CD4-positive, CD25-positive, alpha-beta regulatory T cell (primary cell): ENCODE measurements around the gene PLCE1. TPM values are rescaled to one million over a fixed set of nuclear protein-coding genes. Genes with fewer than 3 reads are reported as not detected.

ENCODE experiments used
- ATAC-seq, 2 donors: fragments of 150-1000 bp; cut with Tn5 transposase; one replicate each; pipeline ENCODE4 v1.10.0; 2021; ENCODE audit warnings: low read depth in 2 of 2, moderate number of reproducible peaks in 2 of 2, moderate library complexity in 1 of 2
- DNase-seq, 3 donors: peaks; one replicate each; pipeline versions ENCODE4 v3.0.0 to v3.0.0-alpha.2; 2012 to 2022; ENCODE audit warnings: mixed read lengths in 1 of 3
- H3K27ac ChIP-seq: one replicate; pipeline ENCODE4 v1.7.0; 2013; ENCODE audit warnings: mild to moderate bottlenecking, low read length; ENCODE audit not compliant: insufficient read depth, poor library complexity, severe bottlenecking
- H3K27me3 ChIP-seq: one replicate; pipeline ENCODE4 v1.7.0; 2013; ENCODE audit warnings: low read length; ENCODE audit not compliant: control insufficient read depth, insufficient read depth
- H3K36me3 ChIP-seq: one replicate; pipeline ENCODE4 v1.7.0; 2013; ENCODE audit warnings: mild to moderate bottlenecking, low read length, moderate library complexity; ENCODE audit not compliant: control insufficient read depth, insufficient read depth
- H3K4me1 ChIP-seq: 2 replicates; pipeline ENCODE4 v1.7.0; 2013; ENCODE audit warnings: mild to moderate bottlenecking, low read length; ENCODE audit not compliant: insufficient read depth, control insufficient read depth, poor library complexity, severe bottlenecking
- H3K4me3 ChIP-seq: one replicate; pipeline ENCODE4 v1.7.0; 2013; ENCODE audit warnings: low read depth, mild to moderate bottlenecking, low read length, moderate library complexity
- H3K9me3 ChIP-seq, 2 experiments: 1 replicate in 1 of 2; 2 replicates in 1 of 2; pipeline ENCODE4 v1.7.0; 2013; ENCODE audit warnings: low read length in 2 of 2, mild to moderate bottlenecking in 1 of 2, moderate library complexity in 1 of 2; ENCODE audit not compliant: control insufficient read depth in 2 of 2
- H3K27ac Mint-ChIP-seq, 3 donors: one replicate each; pipeline ENCODE4 v1.8.0; 2020 to 2022; ENCODE audit warnings: mild to moderate bottlenecking in 3 of 3, mixed read lengths in 3 of 3, moderate library complexity in 2 of 3
- H3K27me3 Mint-ChIP-seq: one replicate; pipeline ENCODE4 v1.8.0; 2022; ENCODE audit warnings: mild to moderate bottlenecking, mixed read lengths
- H3K36me3 Mint-ChIP-seq: one replicate; pipeline ENCODE4 v1.8.0; 2020; ENCODE audit warnings: mixed read lengths
- H3K4me1 Mint-ChIP-seq, 4 donors: one replicate each; pipeline ENCODE4 v1.8.0; 2020 to 2022; ENCODE audit warnings: mixed read lengths in 4 of 4, mild to moderate bottlenecking in 1 of 4
- H3K4me3 Mint-ChIP-seq, 4 donors: one replicate each; pipeline ENCODE4 v1.8.0; 2020 to 2022; ENCODE audit warnings: mild to moderate bottlenecking in 4 of 4, mixed read lengths in 4 of 4, moderate library complexity in 3 of 4
- H3K9me3 Mint-ChIP-seq, 7 donors: one replicate each; pipeline ENCODE4 v1.8.0; 2020 to 2022; ENCODE audit warnings: mixed read lengths in 7 of 7, mild to moderate bottlenecking in 3 of 7, moderate library complexity in 2 of 7
- polyA plus RNA-seq, 4 donors: library from polyadenylated mRNA; unstranded; fragments of 300-500 nt; fragmentation: Illumina TruSeq; gene quantifications; one replicate each; pipeline ENCODE4 v1.2.3, GENCODE V29; 2021
- total RNA-seq: library from RNA; stranded (reverse); gene quantifications from one replicate; pipeline ENCODE4 v1.2.3, GENCODE V29; 2022

PLCE1 gene
- total and polyA plus RNA-seq, 5 donors from 2014 or later = 0.05 to 0.17 (median 0.09) TPM; not detected in 1

GRCh38 chr10:93995598-93996271 is 2.0 kb downstream of the PLCE1 start:
- H3K9me3 Mint-ChIP-seq = peaks cover 0 to 5% (median 0%) of the 10 kb centered on the region in 7 donors
- peaks cover 20% of the 10 kb centered on the region for H3K27me3 ChIP-seq
- no peak overlapping the region for H3K27ac Mint-ChIP-seq
- no peak overlapping the region for H3K27ac ChIP-seq
- no peak overlapping the region for H3K4me3 ChIP-seq
- H3K36me3 Mint-ChIP-seq = no peaks in the 10 kb centered on the region
- H3K36me3 ChIP-seq = no peaks in the 10 kb centered on the region
- H3K9me3 ChIP-seq = no peaks in the 10 kb centered on the region
- ATAC-seq = no peak
- H3K4me1 Mint-ChIP-seq = peaks cover 0 to 12% (median 3%) of the 10 kb centered on the region in 4 donors
- no peak overlapping the region for H3K4me3 Mint-ChIP-seq
- no peaks in the 10 kb centered on the region for H3K4me1 ChIP-seq
- DNase-seq = no peak
- peaks cover 67% of the 10 kb centered on the region for H3K27me3 Mint-ChIP-seq

- H3K27me3 ChIP-seq = peaks cover 20% of the 10 kb centered on the region
- Mint-ChIP-seq H3K36me3 (no peaks in the 10 kb centered on the region), H3K9me3 (peaks cover 0 to 5% (median 0%) of the 10 kb centered on the region in 7 donors), H3K4me3 (no peak overlapping the region), H3K27ac (no peak overlapping the region), H3K4me1 (peaks cover 0 to 12% (median 3%) of the 10 kb centered on the region in 4 donors), H3K27me3 (peaks cover 60% of the 10 kb centered on the region)
- DNase-seq (no peak), ATAC-seq (no peak)
- no peaks in the 10 kb centered on the region for H3K36me3 ChIP-seq
- H3K27ac ChIP-seq = no peak overlapping the region
- no peaks in the 10 kb centered on the region for H3K9me3 ChIP-seq
- H3K4me1 ChIP-seq = no peaks in the 10 kb centered on the region
- no peak overlapping the region for H3K4me3 ChIP-seq
Measured at GRCh38 chr10:93996551-93996950, 2.8 kb downstream of the PLCE1 start.

- ATAC-seq (no peak), DNase-seq (no peak)
- no peaks in the 10 kb centered on the region for H3K9me3 ChIP-seq
- H3K4me1 ChIP-seq = no peaks in the 10 kb centered on the region
- Mint-ChIP-seq H3K27ac (no peak overlapping the region), H3K9me3 (peaks cover 0 to 5% (median 0%) of the 10 kb centered on the region in 7 donors), H3K27me3 (peaks cover 55% of the 10 kb centered on the region), H3K4me1 (peaks cover 0 to 12% (median 3%) of the 10 kb centered on the region in 4 donors), H3K36me3 (no peaks in the 10 kb centered on the region), H3K4me3 (no peak overlapping the region)
- H3K27me3 ChIP-seq = peaks cover 21% of the 10 kb centered on the region
- no peak overlapping the region for H3K4me3 ChIP-seq
- H3K27ac ChIP-seq = no peak overlapping the region
- no peaks in the 10 kb centered on the region for H3K36me3 ChIP-seq
Measured at GRCh38 chr10:93997546-93997945, 3.8 kb downstream of the PLCE1 start.

GRCh38 chr10:93999401-93999851 is 5.7 kb downstream of the PLCE1 start:
- Mint-ChIP-seq H3K4me3 (no peak overlapping the region), H3K27ac (no peak overlapping the region), H3K27me3 (peaks cover 45% of the 10 kb centered on the region), H3K9me3 (peaks cover 0 to 3% (median 0%) of the 10 kb centered on the region in 7 donors), H3K36me3 (no peaks in the 10 kb centered on the region), H3K4me1 (peaks cover 0 to 5% (median under 1%) of the 10 kb centered on the region in 4 donors)
- Histone ChIP-seq H3K4me3 (no peak overlapping the region), H3K27ac (no peak overlapping the region), H3K9me3 (no peaks in the 10 kb centered on the region), H3K4me1 (no peaks in the 10 kb centered on the region), H3K36me3 (no peaks in the 10 kb centered on the region), H3K27me3 (peaks cover 17% of the 10 kb centered on the region)
- DNase-seq (no peak), ATAC-seq (no peak)

GRCh38 chr10:94000638-94001415 is 7.1 kb downstream of the PLCE1 start:
- ATAC-seq = no peak
- Histone ChIP-seq H3K9me3 (no peaks in the 10 kb centered on the region), H3K27ac (no peak overlapping the region), H3K27me3 (peaks cover 15% of the 10 kb centered on the region), H3K4me3 (no peak overlapping the region), H3K4me1 (no peaks in the 10 kb centered on the region), H3K36me3 (no peaks in the 10 kb centered on the region)
- Mint-ChIP-seq H3K4me3 (no peak overlapping the region), H3K4me1 (no peaks in the 10 kb centered on the region), H3K9me3 (peaks cover 0 to 3% (median 0%) of the 10 kb centered on the region in 7 donors), H3K36me3 (no peaks in the 10 kb centered on the region), H3K27ac (no peak overlapping the region), H3K27me3 (peaks cover 31% of the 10 kb centered on the region)
- DNase-seq = no peak

- Mint-ChIP-seq H3K27me3 (peaks cover 25% of the 10 kb centered on the region), H3K27ac (no peak overlapping the region)
- H3K9me3 ChIP-seq = no peaks in the 10 kb centered on the region
Measured at GRCh38 chr10:94001416-94001810, 7.7 kb downstream of the PLCE1 start.

GRCh38 chr10:94002156-94002555 is 8.4 kb downstream of the PLCE1 start:
- no peak for ATAC-seq
- Mint-ChIP-seq H3K27me3 (peaks cover 21% of the 10 kb centered on the region), H3K4me1 (no peaks in the 10 kb centered on the region), H3K9me3 (no peaks in the 10 kb centered on the region), H3K36me3 (no peaks in the 10 kb centered on the region), H3K4me3 (no peak overlapping the region), H3K27ac (no peak overlapping the region)
- Histone ChIP-seq H3K27ac (no peak overlapping the region), H3K9me3 (no peaks in the 10 kb centered on the region), H3K4me3 (no peak overlapping the region), H3K4me1 (no peaks in the 10 kb centered on the region), H3K27me3 (peaks cover 10% of the 10 kb centered on the region), H3K36me3 (no peaks in the 10 kb centered on the region)
- DNase-seq = no peak

More at GRCh38 chr10:94001416-94001810, 7.7 kb downstream of the PLCE1 start:
- ATAC-seq (no peak), DNase-seq (no peak)
- Mint-ChIP-seq H3K9me3 (no peaks in the 10 kb centered on the region), H3K4me1 (no peaks in the 10 kb centered on the region), H3K4me3 (no peak overlapping the region), H3K36me3 (no peaks in the 10 kb centered on the region)
- no peaks in the 10 kb centered on the region for H3K4me1 ChIP-seq
- H3K27ac ChIP-seq = no peak overlapping the region
- peaks cover 11% of the 10 kb centered on the region for H3K27me3 ChIP-seq
- H3K36me3 ChIP-seq = no peaks in the 10 kb centered on the region
- no peak overlapping the region for H3K4me3 ChIP-seq
